ENCODE results near the gene MED27.
"Not testable (repeated sequence)": the region's sequence is repeated elsewhere in the genome, so short reads cannot be mapped to it uniquely, and the experiment has no call there.

Gene MED27

DNA sequence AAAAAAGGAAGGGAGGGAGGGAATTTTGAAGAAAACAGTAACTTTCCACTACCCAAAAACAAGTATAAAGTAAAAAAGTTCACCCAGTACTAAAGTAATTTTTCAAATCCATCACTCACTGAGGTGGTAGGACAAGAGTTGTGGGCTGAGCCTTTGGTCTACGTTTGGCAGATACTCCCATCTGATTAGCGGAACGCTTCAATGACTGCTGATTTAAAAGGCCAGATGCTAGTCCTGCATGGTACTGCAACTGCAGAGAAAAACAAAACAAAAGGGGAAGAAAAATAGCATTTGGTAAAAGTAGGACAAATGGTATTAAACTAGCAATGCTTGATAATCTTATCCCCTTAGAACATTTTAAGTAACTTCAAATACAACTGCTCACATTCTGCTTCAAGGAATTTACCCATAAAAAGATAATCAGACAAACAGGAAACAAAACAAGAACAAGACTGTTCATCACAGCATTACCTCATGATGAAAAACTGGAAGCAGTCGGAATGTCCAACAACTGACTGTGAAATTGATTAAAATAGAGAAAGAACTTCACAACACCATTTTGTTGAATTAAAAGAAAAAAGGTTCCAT, 65.4 kb downstream of the MED27 start:
- no peak for DNase-seq

DNA sequence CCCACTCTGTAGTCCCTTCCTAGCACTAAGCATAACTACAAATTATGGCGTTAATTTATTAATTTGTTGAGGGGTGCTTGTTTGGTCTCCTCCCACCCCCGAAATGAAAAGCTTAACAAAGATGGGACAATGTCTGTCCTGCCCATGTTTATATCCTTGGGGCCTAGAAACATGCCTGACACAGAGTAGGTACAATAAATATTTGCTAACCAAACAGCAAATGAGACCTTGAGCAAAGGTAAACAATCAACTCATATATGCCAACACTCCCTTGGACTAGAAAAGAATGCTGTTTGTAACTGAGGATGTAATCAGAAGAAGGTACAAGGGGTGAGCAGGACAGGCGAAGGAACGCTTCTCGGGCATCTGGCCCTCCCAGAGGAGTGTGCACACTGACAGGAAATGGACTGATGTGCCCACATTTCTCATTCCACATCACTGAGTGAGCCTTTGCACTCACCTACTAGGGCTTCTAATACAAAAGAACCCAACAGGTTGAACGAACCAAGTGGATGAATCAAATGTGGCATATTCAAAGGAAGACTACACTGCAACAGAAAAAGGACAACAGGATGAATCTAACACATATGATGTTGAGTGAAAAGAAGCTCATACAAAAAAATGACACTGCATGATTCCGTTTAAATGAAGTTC, 66.8 kb downstream of the MED27 start:
- no peak for DNase-seq

GRCh38 chr9:132011896-132012295, 67.8 kb downstream of the MED27 start:
- no peak for DNase-seq

GRCh38 chr9:132011309-132011708, 68.4 kb downstream of the MED27 start:
- no peak for DNase-seq

DNA sequence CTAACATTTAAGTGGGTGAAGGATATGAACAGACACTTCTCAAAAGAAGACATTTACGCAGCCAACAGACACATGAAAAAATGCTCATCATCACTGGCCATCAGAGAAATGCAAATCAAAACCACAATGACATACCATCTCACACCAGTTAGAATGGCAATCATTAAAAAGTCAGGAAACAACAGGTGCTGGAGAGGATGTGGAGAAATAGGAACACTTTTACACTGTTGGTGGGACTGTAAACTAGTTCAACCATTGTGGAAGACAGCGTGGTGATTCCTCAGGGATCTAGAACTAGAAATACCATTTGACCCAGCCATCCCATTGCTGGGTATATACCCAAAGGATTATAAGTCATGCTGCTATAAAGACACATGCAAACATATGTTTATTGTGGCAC, 69.5 kb downstream of the MED27 start:
- DNase-seq, result not testable (repeated sequence)

DNA sequence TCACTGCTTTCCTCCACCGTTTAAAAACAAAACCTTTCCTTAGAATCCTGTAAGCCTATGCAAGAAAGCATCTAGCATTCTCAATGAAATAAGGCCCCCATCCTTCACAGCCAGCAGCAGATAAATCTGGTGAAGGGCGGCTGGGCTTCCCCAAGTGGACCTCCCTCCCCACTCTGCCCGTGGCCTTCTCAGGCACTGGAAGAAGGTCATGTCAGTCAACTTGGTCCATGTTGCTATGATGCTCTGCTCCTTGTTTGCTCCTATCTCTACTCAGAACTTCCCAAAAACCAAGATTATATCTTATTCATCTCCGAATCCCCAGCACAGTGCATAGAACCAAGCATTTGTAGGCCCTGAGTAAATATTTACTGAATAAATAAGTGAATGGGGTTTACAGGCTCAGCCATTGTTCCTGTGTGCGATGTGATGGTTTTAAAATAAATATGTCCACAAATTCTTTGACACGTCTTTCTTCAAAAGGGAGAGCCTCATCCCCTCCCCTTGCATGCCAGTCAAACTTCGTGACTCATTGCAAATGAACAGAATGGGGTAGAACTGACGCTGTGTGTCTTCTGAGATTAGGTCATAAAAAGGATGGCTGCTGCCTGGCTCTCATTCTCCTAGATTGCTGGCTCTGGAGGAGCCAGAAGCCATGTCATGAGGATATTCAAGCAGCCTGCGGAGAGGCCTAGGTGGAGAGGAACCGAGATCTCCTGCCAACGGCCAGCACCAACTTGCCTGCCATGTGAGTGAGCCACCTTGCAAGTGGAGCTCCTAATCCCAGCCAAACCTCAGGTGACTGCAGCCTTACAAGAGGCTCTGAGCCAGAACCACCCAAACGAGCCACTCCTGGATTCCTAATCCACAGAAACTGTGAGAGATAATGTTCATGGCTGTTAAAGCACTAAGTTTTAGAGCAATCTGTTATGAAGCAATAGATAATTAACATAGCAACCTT, 70.5 kb downstream of the MED27 start:
- no peak for DNase-seq

DNA sequence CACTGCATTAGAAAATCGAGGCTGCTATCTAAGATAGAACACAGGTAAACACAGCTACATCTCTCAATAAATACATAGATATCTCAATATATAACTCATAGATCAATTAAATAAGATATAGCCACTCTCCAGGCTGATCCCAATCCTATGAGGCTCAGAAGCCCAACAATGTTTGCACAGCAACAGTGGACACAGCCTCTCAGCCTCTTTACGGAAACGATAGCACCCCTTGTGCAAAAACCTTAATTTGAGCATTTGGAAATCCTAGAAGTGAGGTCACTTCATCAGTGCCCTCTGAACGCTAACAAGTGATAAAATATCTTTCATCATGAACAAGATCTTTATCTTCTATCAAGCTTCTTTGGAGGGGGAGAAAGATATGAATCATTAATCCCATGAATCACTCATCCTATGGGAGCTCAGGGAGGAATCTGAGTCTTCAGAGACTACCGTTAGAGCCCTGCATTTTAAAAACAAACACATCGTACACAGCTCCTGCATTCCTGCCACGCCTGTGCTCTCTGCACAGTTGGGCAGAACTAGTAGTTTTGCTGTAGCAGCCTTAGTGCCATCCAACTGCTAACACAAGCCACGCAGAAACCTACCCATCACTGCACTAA, 71.4 kb downstream of the MED27 start:
- no peak for DNase-seq

GRCh38 chr9:132007371-132008025, 72.2 kb downstream of the MED27 start:
- DNase-seq, result no peak

- DNase-seq, result peak; percentile 51
Measured at GRCh38 chr9:132006677-132007370, 72.8 kb downstream of the MED27 start.

- no peak for DNase-seq
Measured at GRCh38 chr9:132005899-132006298, 73.8 kb downstream of the MED27 start.

- DNase-seq, result no peak
Measured at GRCh38 chr9:132004323-132004722, 75.3 kb downstream of the MED27 start.

GRCh38 chr9:132003896-132004295, 75.8 kb downstream of the MED27 start:
- no peak for DNase-seq

- no peak for DNase-seq
Measured at GRCh38 chr9:132003319-132003704, 76.4 kb downstream of the MED27 start.

DNA sequence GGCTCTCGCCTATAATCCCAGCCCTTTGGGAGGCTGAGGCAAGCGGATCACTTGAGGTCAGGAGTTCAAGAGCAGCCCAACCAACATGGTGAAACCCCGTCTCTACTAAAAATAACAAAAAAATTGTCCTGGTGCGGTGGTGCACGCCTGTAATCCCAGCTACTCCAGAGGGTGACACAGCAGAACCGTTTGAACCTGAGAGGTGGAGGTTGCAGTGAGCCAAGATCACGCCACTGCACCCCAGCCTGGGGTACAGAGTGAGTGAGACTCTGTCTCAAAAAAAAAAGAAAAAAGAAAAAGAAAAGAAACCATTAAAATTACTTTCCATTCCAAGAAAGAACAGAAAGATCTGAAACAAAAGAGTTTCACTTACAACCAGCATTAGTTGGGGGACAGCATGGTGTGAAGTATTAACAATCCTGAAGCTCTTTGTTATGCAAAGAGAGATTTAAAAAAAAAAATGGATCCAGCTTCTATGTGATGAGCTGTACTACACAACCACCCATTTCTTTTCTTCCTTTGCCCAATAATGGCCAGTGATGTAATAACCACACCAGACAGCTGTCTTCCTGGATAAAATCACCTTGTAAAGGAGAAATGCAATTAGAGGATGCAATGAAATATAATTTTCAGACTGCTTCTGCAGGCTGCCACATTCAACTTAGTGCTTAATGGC, 76.9 kb downstream of the MED27 start:
- no peak for DNase-seq

DNA sequence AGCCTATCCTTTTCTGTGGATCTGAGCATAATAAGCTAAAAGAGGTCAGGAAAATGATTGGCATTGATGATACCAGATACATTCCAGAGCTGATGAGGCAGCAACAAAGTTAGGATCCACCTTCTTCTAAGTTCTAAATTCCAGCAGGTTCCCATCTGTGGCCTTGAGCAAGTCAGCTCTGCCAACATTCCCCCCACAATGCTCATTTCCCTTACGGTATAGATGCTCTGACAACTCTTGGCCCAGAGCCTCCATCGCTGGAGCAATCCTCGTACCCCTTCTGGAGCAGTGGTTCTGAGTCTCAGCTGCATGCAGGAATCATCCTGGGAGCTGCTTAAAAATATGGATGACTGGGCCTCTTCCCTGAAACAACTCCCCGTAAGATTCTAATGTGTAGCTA, 78.1 kb downstream of the MED27 start:
- DNase-seq, result no peak

DNA sequence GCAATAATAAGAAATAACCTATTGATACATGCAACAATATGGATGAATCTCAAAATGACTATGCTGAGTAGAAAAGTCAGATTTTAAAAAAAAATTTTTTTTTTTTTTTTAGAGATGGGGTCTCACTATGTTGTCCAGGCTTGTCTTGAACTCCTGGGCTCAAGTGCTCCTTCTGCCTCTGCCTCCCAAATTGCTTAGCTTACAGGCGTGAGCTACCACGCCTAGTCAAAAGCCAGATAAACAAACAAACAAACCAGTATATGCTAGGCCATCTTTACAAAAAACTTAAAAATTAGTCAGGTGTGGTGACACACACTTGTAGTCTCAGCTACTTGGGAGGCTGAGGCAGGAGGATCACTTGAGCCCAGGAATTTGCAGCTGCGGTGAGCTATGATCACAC, 79.0 kb downstream of the MED27 start:
- DNase-seq, result no peak

GRCh38 chr9:131999692-132000551, 79.7 kb downstream of the MED27 start:
- no peak for DNase-seq

GRCh38 chr9:131997779-131998178, 81.9 kb downstream of the MED27 start:
- no peak for DNase-seq

DNA sequence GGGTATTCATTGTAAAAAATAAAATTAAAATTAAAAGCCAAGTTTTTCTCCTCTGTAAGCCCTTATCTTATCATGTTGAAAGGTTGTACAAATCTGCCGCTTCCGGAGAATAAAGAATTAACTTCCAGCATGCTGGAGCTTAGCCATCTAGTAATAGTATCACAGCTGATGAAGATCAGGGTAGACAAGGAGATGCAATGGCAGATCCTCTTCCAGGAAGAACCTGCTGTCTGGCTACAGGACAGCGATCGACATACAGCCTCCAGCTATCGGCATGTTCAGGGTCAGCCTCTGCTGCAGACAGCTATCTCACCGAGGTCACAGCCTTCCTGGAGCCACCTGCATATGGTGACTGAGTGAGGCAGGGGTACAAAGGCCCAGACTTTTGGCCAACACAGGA, 82.6 kb downstream of the MED27 start:
- DNase-seq, result no peak

DNA sequence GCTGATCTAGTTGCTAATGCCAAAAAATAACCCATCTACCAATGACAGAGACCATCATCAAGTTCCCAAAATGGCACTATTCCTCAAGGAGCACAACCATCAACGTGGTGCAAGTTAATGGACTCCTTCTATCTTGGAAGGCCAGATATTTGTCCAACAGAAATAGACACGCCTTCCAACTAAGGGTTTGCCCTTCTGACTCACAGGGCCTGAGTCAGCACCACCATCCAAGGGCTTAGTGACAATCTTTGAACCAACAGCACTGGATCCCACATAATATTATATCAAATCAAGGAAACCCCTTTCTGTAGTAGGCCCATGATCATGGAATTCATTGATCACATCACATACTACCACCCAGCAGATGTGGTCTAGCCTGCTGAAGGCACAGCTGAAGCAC, 84.3 kb downstream of the MED27 start:
- DNase-seq, result no peak

All from stimulated activated CD4-positive, alpha-beta T cell treated with anti-CD3 and anti-CD28 coated beads, Interleukin-4, amount 100 ng/mL, for 24 hours (primary cell).